ENCODE data around the gene ARHGEF4.

GRCh38 chr2:130884503-130884902 lies 47.8 kb downstream of the ARHGEF4 start:
- TF ChIP-seq, protein P1, sequence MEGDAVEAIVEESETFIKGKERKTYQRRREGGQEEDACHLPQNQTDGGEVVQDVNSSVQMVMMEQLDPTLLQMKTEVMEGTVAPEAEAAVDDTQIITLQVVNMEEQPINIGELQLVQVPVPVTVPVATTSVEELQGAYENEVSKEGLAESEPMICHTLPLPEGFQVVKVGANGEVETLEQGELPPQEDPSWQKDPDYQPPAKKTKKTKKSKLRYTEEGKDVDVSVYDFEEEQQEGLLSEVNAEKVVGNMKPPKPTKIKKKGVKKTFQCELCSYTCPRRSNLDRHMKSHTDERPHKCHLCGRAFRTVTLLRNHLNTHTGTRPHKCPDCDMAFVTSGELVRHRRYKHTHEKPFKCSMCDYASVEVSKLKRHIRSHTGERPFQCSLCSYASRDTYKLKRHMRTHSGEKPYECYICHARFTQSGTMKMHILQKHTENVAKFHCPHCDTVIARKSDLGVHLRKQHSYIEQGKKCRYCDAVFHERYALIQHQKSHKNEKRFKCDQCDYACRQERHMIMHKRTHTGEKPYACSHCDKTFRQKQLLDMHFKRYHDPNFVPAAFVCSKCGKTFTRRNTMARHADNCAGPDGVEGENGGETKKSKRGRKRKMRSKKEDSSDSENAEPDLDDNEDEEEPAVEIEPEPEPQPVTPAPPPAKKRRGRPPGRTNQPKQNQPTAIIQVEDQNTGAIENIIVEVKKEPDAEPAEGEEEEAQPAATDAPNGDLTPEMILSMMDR (IDR thresholded peaks at IDR 0.05): no peak
- TF ChIP-seq POLR2A (IDR thresholded peaks at IDR 0.05; ENCODE audit: low read depth) (no peak), POLR2AphosphoS5 (IDR thresholded peaks at IDR 0.05) (no peak)
